Spleen (tissue), 11 donors: ENCODE results near the gene MCOLN1. TPM values are rescaled to one million over a fixed set of nuclear protein-coding genes. Genes with fewer than 3 reads are reported as not detected.

Source experiments
- DNase-seq: peaks from one replicate; pipeline ENCODE4 v3.0.0-alpha.2; 2020
- H3K27ac ChIP-seq, 8 donors: fragments of 200-600 bp; sonication (generic) in 7 of 8; 1 replicate in 4 of 8; 2 replicates in 4 of 8; pipeline versions ENCODE4 v1.5.0 to v1.8.0; 2016 to 2021; ENCODE audit warnings: inconsistent platforms in 4 of 8, mild to moderate bottlenecking in 4 of 8, moderate library complexity in 1 of 8
- H3K27me3 ChIP-seq, 7 donors: fragments of 200-600 bp; sonication (generic) in 6 of 7; replicated peaks in 1 of 7; 1 replicate in 4 of 7; 2 replicates in 3 of 7; pipeline versions ENCODE4 v1.5.0 to v1.8.0; 2016 to 2021; ENCODE audit warnings: inconsistent platforms in 3 of 7, mild to moderate bottlenecking in 1 of 7
- H3K36me3 ChIP-seq, 6 donors: fragments of 200-600 bp; sonication (generic) in 5 of 6; 1 replicate in 4 of 6; 2 replicates in 2 of 6; pipeline versions ENCODE4 v1.5.0 to v1.8.0; 2016 to 2021; ENCODE audit warnings: inconsistent platforms in 2 of 6
- H3K4me1 ChIP-seq, 6 donors: fragments of 200-600 bp; sonication (generic) in 5 of 6; 1 replicate in 3 of 6; 2 replicates in 3 of 6; pipeline versions ENCODE4 v1.5.0 to v1.8.0; 2016 to 2021; ENCODE audit warnings: inconsistent platforms in 3 of 6
- H3K4me3 ChIP-seq, 8 donors: fragments of 200-600 bp; sonication (generic) in 7 of 8; 1 replicate in 4 of 8; 2 replicates in 4 of 8; pipeline versions ENCODE4 v1.5.0 to v1.8.0; 2016 to 2021; ENCODE audit warnings: inconsistent platforms in 4 of 8, mild to moderate bottlenecking in 4 of 8, moderate library complexity in 2 of 8
- H3K9me3 ChIP-seq, 8 donors: fragments of 200-600 bp; sonication (generic) in 7 of 8; 1 replicate in 4 of 8; 2 replicates in 4 of 8; pipeline versions ENCODE4 v1.5.0 to v1.8.0; 2016 to 2021; ENCODE audit warnings: inconsistent platforms in 4 of 8
- CTCF ChIP-seq, 11 experiments: fragments of 200-600 bp in 7 of 11; fragments of 450-650 bp in 4 of 11; sonication (generic) in 4 of 11; IDR thresholded peaks in 8 of 11; conservative IDR thresholded peaks in 3 of 11; 1 replicate in 7 of 11; 2 replicates in 4 of 11; pipeline versions ENCODE4 v1.4.0 to v1.8.0; 2016 to 2021; ENCODE audit warnings: antibody characterized with exemption in 11 of 11, inconsistent platforms in 4 of 11, mild to moderate bottlenecking in 1 of 11
- POLR2A ChIP-seq, 3 donors: fragments of 450-650 bp; IDR thresholded peaks; one replicate each; pipeline ENCODE4 v1.5.1; 2017; ENCODE audit warnings: antibody characterized with exemption in 3 of 3, mild to moderate bottlenecking in 1 of 3
- POLR2AphosphoS5 ChIP-seq, 3 donors: sonication (generic); formaldehyde crosslinking; IDR thresholded peaks; one replicate each; pipeline ENCODE4 v1.5.1; 2017; ENCODE audit warnings: antibody characterized with exemption in 3 of 3
- WGBS, 5 donors: extraction: QIAGEN DNeasy Blood & Tissue Kit in 3 of 5; methylation state at CpG; one replicate each; pipeline versions ENCODE4 v1.1.5 to v1.1.7; 2013 to 2018; 5-methylcytosine and 5-hydroxymethylcytosine counted together
- intact Hi-C: fragments of 100-400 bp; cut with DNase I; formaldehyde crosslinking; loops from one replicate; pipeline ENCODE4 v1.15.0; 2023; ENCODE audit warnings: low total_unique reads
- polyA plus RNA-seq, 3 donors: library from polyadenylated mRNA; stranded (reverse); fragments of 200-250 nt; gene quantifications; one replicate each; pipeline ENCODE4 v1.2.1, GENCODE V29; 2013
- total RNA-seq, 7 donors: library from RNA; depleted of rRNA in 3 of 7; stranded (reverse); fragments of >200 nt in 3 of 7; fragmentation: NEBNext Ultra II Directional in 4 of 7; extraction: Animal tissue kit (Norgen Biotek cat#: 25700) in 4 of 7; gene quantifications; one replicate each; pipeline versions ENCODE4 v1.1.0 to v1.2.1, GENCODE V29; 2016 to 2021
- donor health status: healthy with polysubstance abuse.
- donor health status: DM: no; HTN: no; CAD: no; lungs with moderate emphysema.
- donor health status: DM: no; HTN: no; CAD: no.
- donor health status: Bipolar disorder and iron deficiency.
- donor health status: healthy.
- donor health status: DM: no; HTN: no; CAD: no.
- donor health status: DM: yes; HTN: yes; CAD: no.

The MCOLN1 gene
- total and polyA plus RNA-seq, 10 donors, result 25.1 to 166 (median 117) TPM

- no peak overlapping the region for H3K4me3 ChIP-seq
- DNase-seq, result no peak
- H3K27ac ChIP-seq, result no peak overlapping the region
- intact Hi-C loops, result no loop called here
- peaks cover 0 to 1% (median 0%) of the 10 kb centered on the region in 6 donors for H3K36me3 ChIP-seq
- peaks cover 0 to 6% (median 0%) of the 10 kb centered on the region in 7 donors for H3K27me3 ChIP-seq
- TF ChIP-seq POLR2A (IDR thresholded peaks at IDR 0.05), result no peak
- no peak for TF ChIP-seq POLR2AphosphoS5 (IDR thresholded peaks at IDR 0.05)
- no peak for TF ChIP-seq CTCF (IDR thresholded peaks at IDR 0.05 in 8 of 11, conservative IDR thresholded peaks at IDR 0.05 in 3 of 11)
- no peaks in the 10 kb centered on the region for H3K9me3 ChIP-seq
- peaks cover 0 to 29% (median 15%) of the 10 kb centered on the region in 6 donors for H3K4me1 ChIP-seq
- 80 to 94% (median 85%) methylated on average over 5 of the region's 5 CpGs for WGBS, 5 donors
Measured at GRCh38 chr19:7513809-7514642, 8.4 kb upstream of the MCOLN1 start.

GRCh38 chr19:7515110-7515644 lies 7.2 kb upstream of the MCOLN1 start:
- intact Hi-C loops, result no loop called here
- TF ChIP-seq POLR2AphosphoS5 (IDR thresholded peaks at IDR 0.05), result no peak
- TF ChIP-seq CTCF (IDR thresholded peaks at IDR 0.05 in 8 of 11, conservative IDR thresholded peaks at IDR 0.05 in 3 of 11), result no peak
- TF ChIP-seq POLR2A (IDR thresholded peaks at IDR 0.05), result no peak
- Histone ChIP-seq H3K4me3 (peak overlapping the region in 3 of 8 donors; percentile 16 to 75 (median 67)), H3K36me3 (peaks cover 0 to 13% (median 7%) of the 10 kb centered on the region in 6 donors), H3K4me1 (peaks cover 0 to 33% (median 17%) of the 10 kb centered on the region in 6 donors), H3K27ac (peak overlapping the region in 7 of 8 donors; percentile 60 to 85 (median 70)), H3K27me3 (peaks cover 0 to 6% (median 0%) of the 10 kb centered on the region in 7 donors), H3K9me3 (no peaks in the 10 kb centered on the region)
- DNase-seq, result no peak
- WGBS, 5 donors, result 81 to 84% (median 82%) methylated on average over 13 of the region's 13 CpGs

- Histone ChIP-seq H3K4me3 (peak within 1 kb of the TSS; percentile 43 to 75 (median 48)), H3K4me1 (peaks cover 0 to 38% (median 19%) of the 10 kb centered on the region in 6 donors), H3K9me3 (no peaks in the 10 kb centered on the region), H3K36me3 (peaks cover 0 to 17% (median 8%) of the 10 kb centered on the region in 6 donors), H3K27me3 (peaks cover 0 to 6% (median 0%) of the 10 kb centered on the region in 7 donors), H3K27ac (peak within 1 kb of the TSS; percentile 19 to 85 (median 78))
- 2 to 50% (median 2%) methylated on average over 1 to 33 of the region's 33 CpGs for WGBS, 5 donors
- DNase-seq, result peak; percentile 90
- intact Hi-C loops, result no loop called here
- TF ChIP-seq CTCF (IDR thresholded peaks at IDR 0.05 in 8 of 11, conservative IDR thresholded peaks at IDR 0.05 in 3 of 11) (no peak), POLR2A (IDR thresholded peaks at IDR 0.05) (no peak), POLR2AphosphoS5 (IDR thresholded peaks at IDR 0.05) (peak; percentile 30 to 60 (median 59))
Measured at GRCh38 chr19:7515645-7516151, 6.7 kb upstream of the MCOLN1 start, which contains the start of gene ZNF358. Gene ZNF358, plus strand, starts transcription at chr19:7516103. Its CDS starts 3,140 bp downstream, at chr19:7519243.
